ENCODE measurements around the gene HERC5. TPM values are rescaled to one million over a fixed set of nuclear protein-coding genes. Genes with fewer than 3 reads are reported as not detected.
A peak's percentile ranks its signal among the peaks of the same experiment; 100 is the strongest.
"Not testable (repeated sequence)": the region's sequence is repeated elsewhere in the genome, so short reads cannot be mapped to it uniquely, and the experiment has no call there.

HERC5 gene
- polyA plus RNA-seq, 3 donors = 3.9 to 4.9 (median 4.1) TPM

DNA sequence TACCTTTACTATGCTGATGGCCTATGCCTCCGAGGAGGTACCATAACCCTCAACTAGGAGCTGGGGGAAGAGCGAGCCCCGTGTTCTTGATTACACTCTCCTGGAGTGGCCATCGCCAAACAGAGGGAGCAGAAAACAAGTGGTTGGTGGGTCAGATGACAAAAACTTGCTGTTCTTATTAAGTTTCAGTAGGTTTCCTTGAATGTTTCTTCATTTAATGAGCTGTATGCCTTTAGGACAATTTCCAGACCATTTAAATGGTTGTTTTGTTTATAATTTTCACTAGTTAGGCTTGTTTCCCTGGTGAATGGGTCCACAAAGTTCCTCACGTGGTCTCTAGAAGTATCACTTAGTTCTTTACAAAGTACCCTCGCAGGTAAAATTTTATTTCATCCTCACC lies 62.0 kb downstream of the HERC5 start:
- no peak for DNase-seq

DNA sequence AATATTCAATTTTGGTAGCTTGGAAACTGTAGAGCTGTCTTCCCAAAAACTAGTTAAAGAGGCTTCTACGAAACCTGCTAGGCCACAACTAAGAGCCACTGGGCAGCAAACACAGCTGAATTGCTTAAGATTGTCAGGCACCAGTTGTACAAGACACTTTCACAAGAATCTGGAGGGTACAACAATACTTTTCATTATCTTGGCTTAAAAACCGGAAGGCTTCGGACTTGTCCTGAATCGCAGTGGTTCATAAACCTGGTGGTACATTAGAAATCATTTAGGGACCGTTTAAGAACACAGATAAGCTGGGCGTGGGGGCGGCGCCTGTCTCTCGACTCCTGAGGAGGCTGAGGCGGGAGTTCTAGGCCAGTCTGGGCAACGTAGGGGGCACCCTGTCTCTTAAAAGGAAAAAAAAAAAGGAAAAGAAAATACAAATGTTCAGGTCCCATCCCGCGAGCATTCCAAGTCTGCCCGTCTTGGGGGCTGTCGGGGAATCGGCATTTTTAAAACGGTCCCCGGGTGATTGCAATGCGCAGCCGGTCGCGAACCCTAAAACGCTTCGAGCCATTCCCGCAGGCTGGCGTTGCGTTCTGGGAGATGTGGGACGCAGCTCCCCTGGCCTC lies 65.9 kb downstream of the HERC5 start:
- peak; percentile 34 for DNase-seq

DNA sequence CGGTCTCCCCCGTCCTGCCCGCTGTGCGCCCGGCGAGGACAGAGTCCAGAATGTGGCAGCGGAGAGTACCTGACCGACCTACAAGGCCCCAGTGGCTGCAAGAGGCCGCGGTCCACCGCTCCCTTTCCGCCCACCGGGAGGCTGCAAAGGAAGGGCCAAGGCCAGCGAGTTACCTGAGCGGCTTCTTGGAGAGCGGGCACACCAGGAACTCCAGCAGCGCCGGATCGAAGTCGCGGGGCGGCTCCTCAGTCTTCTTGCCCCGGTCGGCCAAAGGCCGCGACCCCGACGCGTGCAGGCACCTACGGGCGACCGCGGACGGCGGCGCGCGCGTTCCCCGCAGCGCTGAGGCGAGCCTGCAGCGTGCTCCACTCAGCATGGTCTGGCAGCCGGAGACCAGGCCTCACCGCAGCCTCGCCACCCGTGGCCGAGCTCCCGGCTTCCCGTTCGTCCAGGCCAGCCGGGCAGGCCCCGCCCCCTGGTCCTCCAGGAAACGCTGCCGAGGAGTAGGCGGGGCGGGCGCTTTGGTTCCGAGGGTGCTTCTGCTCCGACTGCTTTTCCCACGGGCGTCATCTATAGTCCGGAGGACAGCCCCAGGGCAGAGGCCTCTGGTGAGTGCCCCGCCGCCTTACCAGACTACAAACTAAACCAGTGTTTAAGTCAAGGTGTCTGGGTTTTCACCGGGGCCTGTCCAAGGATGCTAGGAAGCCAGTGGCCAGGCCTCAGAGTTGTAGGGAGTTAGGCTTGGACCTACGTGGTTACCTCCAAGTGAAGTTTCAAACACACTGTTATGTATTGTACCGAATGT lies 66.6 kb downstream of the HERC5 start, which contains the start of gene PYURF:
Gene PYURF (minus strand): TSS at position 452 of the 805 bp plus-strand sequence. CDS start 76 bp downstream, at position 376.
- peak; percentile 92 for DNase-seq

DNA sequence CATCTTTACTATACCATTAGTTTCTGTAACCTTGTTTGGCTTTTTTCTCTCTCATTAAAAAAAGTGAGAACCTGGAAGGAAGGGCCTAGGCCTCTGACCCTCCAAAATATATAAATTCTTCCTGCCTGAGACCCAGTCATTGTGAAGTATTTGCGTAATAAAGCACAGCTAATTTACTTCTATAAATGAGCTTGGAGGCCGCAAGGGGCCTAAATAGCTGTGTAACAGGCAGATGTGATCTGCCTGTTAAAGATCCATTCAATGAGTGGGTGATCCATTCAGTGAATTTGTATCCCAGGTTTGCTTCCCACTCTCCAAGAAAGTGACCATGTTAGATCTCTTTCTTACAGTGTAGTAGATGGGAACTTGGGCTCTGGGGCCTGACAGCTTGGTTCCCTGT lies 67.3 kb downstream of the HERC5 start:
- DNase-seq = no peak

DNA sequence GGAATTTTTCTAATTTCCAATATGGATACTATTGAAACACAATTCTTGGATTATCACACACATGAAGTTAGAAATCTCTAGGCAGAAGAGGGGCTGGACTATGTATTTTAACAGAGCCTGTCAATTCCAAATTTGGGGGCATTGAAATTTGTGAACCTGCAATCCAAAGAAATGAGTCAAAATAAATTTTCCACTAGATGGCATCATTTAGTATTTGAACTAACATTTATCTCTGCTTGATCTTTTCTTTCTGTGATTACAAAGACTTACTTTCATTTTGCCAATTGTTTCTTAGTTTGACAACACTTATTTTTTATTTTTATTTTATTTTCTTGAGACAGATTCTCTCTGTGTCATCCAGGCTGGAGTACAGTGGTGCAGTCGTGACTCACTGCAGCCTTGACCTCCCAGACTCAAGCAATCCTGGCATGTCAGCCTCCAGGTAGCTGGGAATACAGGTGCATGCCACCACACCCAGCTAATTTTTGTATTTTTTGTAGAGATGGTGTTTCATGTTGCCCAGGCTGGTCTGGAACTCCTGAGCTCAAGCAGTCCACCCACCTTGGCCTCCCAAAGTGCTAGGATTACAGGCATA lies 69.4 kb downstream of the HERC5 start:
- DNase-seq = no peak

DNA sequence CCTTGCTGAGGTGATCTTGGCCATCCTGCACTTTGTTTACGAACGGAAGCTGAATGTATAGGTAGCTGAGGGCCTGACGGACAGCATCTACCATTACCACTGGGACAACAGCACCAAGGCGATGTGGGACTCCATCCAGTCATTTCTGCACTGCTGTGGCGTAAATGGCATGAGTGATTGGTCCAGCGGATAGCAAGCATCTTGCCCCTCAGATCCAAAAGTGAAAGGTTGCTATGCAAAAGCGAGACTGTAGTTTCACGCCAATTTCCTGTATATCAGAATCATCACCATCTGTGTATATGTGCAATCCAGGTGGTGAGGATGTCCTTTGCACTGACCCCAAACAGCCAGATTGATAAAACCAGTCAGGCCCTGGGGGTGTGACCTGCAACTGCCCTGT lies 70.9 kb downstream of the HERC5 start:
- DNase-seq = no peak

DNA sequence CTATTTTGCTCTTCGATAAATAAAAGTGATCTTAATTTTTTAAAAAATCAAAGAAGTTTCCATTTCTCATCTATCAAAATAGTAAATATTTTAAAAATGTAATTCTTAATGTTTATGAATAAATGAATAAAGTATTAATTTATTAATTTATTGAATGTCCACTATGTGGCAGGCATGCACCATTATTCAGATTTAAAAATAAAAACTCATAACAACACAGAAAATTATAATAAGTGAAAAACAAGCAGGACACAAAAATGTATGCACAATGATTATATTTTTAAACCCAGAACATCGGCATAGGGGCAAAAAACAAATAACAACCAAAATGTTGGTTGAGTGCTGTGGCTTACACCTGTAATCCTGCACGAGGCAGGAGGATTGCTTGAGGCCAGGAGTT lies 71.9 kb downstream of the HERC5 start:
- DNase-seq = no peak

DNA sequence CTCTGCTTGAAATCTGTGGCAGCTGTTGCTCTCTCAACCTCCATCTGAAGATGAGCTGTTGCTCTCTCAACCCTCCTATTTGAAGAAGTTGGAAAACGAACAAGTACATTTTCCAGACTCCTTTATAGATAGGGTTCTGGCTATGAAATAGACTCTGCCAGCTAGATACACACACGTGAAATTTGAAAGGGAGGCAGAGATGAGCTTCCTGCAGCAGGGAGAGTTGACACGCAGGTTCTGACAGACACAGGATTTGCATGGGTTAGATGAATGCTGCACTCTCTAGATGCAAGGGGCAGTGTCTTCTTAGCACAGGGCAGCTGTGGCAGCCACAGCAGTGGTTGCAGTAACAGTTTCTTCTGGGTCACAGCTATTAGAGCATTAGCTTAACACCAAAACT lies 74.6 kb downstream of the HERC5 start:
- DNase-seq = no peak

DNA sequence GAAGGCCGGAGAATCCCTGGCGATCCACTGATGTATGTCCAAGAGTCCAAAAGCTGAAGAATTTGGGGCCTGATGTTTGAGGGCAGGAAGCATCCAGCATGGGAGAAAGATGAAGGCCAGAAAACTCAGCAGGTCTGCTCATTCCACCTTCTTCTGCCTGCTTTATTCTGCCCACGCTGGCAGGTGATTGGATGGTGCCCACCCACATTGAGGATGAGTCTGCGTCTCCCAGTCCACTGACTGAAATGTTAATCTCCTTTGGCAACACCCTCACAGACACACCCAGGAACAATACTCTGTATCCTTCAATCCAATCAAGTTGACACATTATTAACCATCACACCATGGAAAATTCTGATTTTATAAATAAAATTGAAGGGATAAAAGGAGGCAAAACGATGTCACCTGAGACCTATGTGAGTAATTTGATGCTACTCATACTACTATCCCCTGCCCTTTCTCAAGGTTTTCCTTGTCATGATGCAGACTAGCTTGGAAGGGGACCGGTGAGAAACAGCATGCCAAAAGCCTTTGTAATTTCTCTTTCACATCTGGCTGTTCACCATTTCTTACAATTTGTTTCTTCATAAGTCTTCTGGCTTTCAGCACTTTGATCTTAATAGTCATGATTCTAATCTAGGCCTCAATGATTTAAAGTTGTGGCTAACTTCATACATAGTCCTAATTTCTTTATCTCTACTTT lies 76.3 kb downstream of the HERC5 start:
- DNase-seq = no peak

DNA sequence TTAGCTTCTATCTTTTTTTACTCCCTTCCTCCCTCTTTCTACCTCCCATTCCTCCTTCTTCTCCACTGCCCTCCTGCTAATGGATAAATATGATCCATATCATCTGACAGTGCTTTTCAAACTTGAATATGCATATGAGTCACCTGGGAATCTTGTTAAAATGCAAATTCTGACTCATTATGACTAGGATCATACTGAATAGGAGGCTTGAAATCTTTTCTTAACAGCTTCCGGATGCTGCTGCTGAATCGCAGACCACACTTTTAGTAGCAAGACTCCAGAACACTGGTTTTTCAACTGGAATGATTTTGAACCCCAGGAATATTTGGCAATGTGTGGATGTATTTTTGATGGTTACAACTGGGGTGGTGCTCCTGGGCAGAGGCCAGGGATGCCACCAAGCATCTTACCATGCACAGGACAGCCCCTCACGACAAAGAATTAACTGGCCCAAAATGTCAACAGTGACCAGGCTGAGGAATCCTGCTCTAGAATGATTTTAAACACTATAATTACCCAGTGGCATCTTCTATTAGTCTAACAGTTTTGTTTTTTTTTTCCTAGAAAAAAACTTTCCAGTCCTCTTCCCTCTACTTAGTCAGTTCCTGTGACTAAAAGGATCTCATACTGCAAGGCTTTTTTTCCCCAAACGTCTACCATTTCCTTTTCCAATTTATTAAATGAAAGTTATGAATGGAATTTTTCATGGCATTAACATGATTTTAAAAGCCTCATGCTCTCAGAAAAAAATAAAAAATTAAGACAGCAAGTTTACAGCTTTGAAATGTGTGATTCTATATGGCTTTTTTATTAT lies 77.2 kb downstream of the HERC5 start:
- no peak for DNase-seq

DNA sequence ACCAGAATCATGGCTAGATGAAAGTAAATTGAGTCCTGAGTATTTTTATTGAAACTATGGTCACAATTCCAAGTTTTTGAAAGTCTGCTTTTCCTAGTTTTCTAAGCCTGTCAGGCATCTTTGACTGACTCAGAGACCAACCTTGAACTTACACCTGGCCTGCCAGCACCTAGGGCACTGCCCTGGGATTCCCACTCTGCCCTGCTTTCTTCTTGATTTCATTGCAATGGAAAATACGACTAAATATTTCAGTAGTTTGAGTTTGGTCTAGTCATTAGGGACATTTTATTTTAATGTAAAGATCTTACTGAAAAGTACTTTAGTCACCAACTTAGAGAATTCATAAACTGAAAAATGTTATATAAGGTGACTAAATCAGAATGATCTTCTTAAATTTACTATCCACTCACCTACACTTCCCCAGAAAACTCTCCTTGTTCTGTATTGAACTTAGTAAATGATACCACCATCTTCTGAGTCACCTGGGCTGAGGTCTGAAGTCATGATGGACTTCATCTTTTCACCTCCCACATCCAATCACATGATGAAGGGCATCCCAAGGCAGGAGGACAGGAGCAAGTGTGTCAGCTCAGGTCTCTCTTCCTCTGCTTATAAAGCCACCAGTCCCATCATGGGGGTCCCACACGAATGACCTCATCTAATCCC lies 78.3 kb downstream of the HERC5 start:
- DNase-seq = no peak

DNA sequence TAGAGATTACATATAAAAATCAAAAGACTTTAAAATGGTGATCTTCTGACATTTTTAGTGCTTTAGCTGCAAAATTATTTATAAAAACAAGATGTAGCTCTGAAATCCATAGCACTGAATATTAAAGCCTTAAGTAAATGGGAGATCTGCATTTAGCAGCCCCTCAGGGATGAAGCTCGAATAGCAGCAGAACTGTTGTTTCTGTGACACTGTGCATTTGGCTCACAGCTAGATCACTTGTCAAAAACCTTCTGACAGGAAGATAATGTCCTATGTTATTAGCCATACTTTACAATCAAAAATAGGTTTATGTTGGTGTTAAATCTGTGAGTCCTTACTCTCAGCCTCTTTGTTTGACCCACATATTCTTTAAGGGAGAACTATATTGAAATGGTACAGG lies 80.8 kb downstream of the HERC5 start:
- no peak for DNase-seq

DNA sequence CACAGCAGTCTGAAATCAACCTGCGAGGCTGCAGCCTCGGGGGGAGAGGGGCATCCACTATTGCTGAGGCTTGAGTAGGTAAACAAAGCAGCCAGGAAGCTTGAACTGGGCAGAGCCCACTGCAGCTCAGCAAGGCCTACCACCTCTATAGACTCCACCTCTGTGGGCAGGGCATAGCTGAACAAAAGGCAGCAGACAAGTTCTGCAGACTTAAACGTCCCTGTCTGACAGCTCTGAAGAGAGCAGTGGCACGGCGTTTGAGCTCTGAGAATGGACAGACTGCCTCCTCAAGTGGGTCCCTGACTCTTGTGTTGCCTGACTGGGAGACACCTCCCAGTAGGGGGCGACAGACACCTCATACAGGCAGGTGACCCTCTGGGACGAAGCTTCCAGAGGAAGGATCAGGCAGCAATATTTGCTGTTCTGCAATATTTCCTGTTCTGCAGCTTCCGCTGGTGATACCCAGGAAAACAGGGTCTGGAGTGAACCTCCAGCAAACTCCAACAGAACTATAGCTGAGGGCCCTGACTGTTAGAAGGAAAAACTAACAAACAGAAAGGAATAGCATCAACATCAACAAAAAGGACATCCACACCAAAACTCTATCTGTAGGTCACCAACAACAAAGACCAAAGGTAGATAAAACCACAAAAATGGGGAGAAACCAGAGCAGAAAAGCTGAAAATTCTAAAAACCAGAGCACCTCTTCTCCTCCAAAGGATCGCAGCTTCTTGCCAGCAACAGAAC lies 82.6 kb downstream of the HERC5 start:
- DNase-seq = not testable (repeated sequence)

DNA sequence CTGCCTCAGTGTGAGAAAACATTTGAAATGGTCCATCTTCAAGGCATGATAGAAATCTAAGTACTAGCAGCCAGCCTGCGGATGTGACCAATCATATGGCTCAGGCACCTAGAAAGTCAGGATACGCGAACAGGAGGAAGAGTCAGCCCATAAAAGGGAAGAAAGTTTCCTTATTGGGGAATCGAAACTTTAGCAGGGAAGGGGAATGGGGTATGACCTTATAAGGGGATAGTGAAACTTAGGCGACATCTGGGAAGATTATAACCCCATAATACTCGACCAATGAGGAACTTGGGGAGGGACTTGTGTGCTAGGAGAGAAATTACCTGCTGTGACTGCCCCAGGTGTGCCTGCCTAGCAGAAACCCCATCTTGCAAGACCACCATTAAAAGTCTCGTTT lies 92.9 kb downstream of the HERC5 start:
- DNase-seq = no peak

Other genes with a start within 250 kb of the HERC5 start
- 10 to 100 TPM; 13.5 to 24.8 (median 21.3) TPM for gene PPM1K, start 172.6 kb upstream of the HERC5 start, polyA plus RNA-seq (ENCODE audit: insufficient read length in 3 of 3)
- 10 to 100 TPM in 1 of 3 donors, 1 to 10 TPM in 2; 7.3 to 11.0 (median 8.8) TPM for gene HERC6, start 78.3 kb upstream of the HERC5 start, polyA plus RNA-seq (ENCODE audit: insufficient read length in 3 of 3)
- 100 to 1,000 TPM; 107 to 116 (median 116) TPM for gene PYURF, start 66.7 kb downstream of the HERC5 start, polyA plus RNA-seq (ENCODE audit: insufficient read length in 3 of 3)
- gene HERC3, start 135.4 kb downstream of the HERC5 start, polyA plus RNA-seq (ENCODE audit: insufficient read length in 3 of 3) = 10 to 100 TPM; 13.6 to 16.9 (median 16.0) TPM
- 10 to 100 TPM; 11.1 to 13.0 (median 12.0) TPM for gene NAP1L5, start 240.7 kb downstream of the HERC5 start, polyA plus RNA-seq (ENCODE audit: insufficient read length in 3 of 3)